A549 (cell line): ENCODE data around the gene TMEM92. TPM values are rescaled to one million over a fixed set of nuclear protein-coding genes. Genes with fewer than 3 reads are reported as not detected.

Experiments
- ATAC-seq, 2 experiments: fragments of 200-7000 bp in 1 of 2; fragments of >200 bp in 1 of 2; cut with Nextera tagmentation in 1 of 2; cut with Tn5 transposase in 1 of 2; 3 replicates each; pipeline versions ENCODE4 v1.8.0 to v1.9.1; 2018 to 2020; ENCODE audit warnings: mild to moderate bottlenecking in 1 of 2, moderate library complexity in 1 of 2
- CTCF ChIA-PET: fragments of 300-600 bp; sonication (Branson Sonifier 250); formaldehyde crosslinking; extraction: SDS; loops from one replicate; lab custom pipeline; 2021; ENCODE audit warnings: antibody characterized with exemption, inconsistent platforms; lab: Yijun Ruan, JAX
- POLR2A ChIA-PET: fragments of 350-600 bp; formaldehyde crosslinking; extraction: SDS; loops from one replicate; lab custom pipeline; 2021; ENCODE audit warnings: antibody characterized with exemption, inconsistent platforms; lab: Yijun Ruan, JAX
- DNase-seq, 2 experiments: peaks; one replicate each; pipeline versions ENCODE4 v3.0.0 to v3.0.0-alpha.2; 2011 to 2016; ENCODE audit warnings: low read depth in 1 of 2, low spot score in 1 of 2
- FAIRE-seq: peaks from 2 replicates; lab custom pipeline; 2011; peaks lifted over from hg19 to GRCh38; lab: Jason Lieb, UNC
- H3K27ac ChIP-seq, 2 experiments: fragments of >200 bp; sonication (Bioruptor Twin); formaldehyde crosslinking; 3 replicates each; pipeline ENCODE4 v1.5.1; 2016 to 2017
- H3K4me1 ChIP-seq: fragments of >200 bp; sonication (Bioruptor Twin); formaldehyde crosslinking; 3 replicates; pipeline ENCODE4 v1.6.1; 2016
- H3K4me2 ChIP-seq: fragments of >200 bp; sonication (Bioruptor Twin); formaldehyde crosslinking; 3 replicates; pipeline ENCODE4 v1.6.1; 2016
- H3K4me3 ChIP-seq: fragments of >200 bp; sonication (Bioruptor Twin); formaldehyde crosslinking; 3 replicates; pipeline ENCODE4 v1.5.1; 2016
- H3K9me3 ChIP-seq: fragments of >200 bp; sonication (Bioruptor Twin); formaldehyde crosslinking; 3 replicates; pipeline ENCODE4 v1.6.1; 2016
- BHLHE40 ChIP-seq: IDR thresholded peaks from 2 replicates; pipeline ENCODE4 v1.6.1; 2012; ENCODE audit warnings: low read depth, low read length, inconsistent platforms
- CBX8 ChIP-seq: fragments of 200-600 bp; sonication (generic); IDR thresholded peaks from 2 replicates; pipeline ENCODE4 v1.6.1; 2016
- CHD2 ChIP-seq: fragments of 150-350 bp; IDR thresholded peaks from 2 replicates; pipeline ENCODE4 v1.6.1; 2014; ENCODE audit warnings: low read length; ENCODE audit not compliant: partially characterized antibody
- CTCF ChIP-seq: fragments of >200 bp; sonication (Bioruptor Twin); formaldehyde crosslinking; IDR thresholded peaks from 3 replicates; pipeline ENCODE4 v1.5.1; 2016
- EHF ChIP-seq: fragments of 250-450 bp; sonication (Bioruptor Pico); IDR thresholded peaks from 2 replicates; pipeline ENCODE4 v1.5.0; 2020; ENCODE audit warnings: mild to moderate bottlenecking
- ELK1 ChIP-seq: fragments of 150-350 bp; IDR thresholded peaks from 2 replicates; pipeline ENCODE4 v1.6.1; 2014; ENCODE audit warnings: low read depth, mild to moderate bottlenecking, low read length
- EP300 ChIP-seq, 2 experiments: fragments of >200 bp; sonication (Bioruptor Twin); formaldehyde crosslinking; IDR thresholded peaks; 2 replicates in 1 of 2; 3 replicates in 1 of 2; pipeline ENCODE4 v1.6.1; 2016 to 2017
- ESRRA ChIP-seq: fragments of 150-350 bp; IDR thresholded peaks from 2 replicates; pipeline ENCODE4 v1.6.1; 2014; ENCODE audit warnings: mild to moderate bottlenecking, low read length, borderline replicate concordance
- FOSL2 ChIP-seq, 2 experiments: fragments of 450-650 bp in 1 of 2; fragments of >200 bp in 1 of 2; sonication (Bioruptor Twin) in 1 of 2; formaldehyde crosslinking; IDR thresholded peaks; 2 replicates each; pipeline versions ENCODE4 v1.5.0 to v1.6.1; 2016 to 2020; ENCODE audit warnings: mild to moderate bottlenecking in 1 of 2, moderate library complexity in 1 of 2
- HES2 ChIP-seq: fragments of >200 bp; sonication (Bioruptor Twin); formaldehyde crosslinking; IDR thresholded peaks from 2 replicates; pipeline ENCODE4 v1.6.1; 2016
- HMGXB4 ChIP-seq: fragments of 250-450 bp; sonication (Bioruptor Pico); IDR thresholded peaks from 2 replicates; pipeline ENCODE4 v1.5.0; 2021; ENCODE audit warnings: mild to moderate bottlenecking, moderate library complexity, borderline replicate concordance
- HOXB13 ChIP-seq: fragments of 250-450 bp; sonication (Bioruptor Pico); IDR thresholded peaks from 2 replicates; pipeline ENCODE4 v1.5.0; 2020; ENCODE audit warnings: low read depth, mild to moderate bottlenecking, moderate library complexity
- HOXB5 ChIP-seq: fragments of 250-450 bp; sonication (Bioruptor Pico); IDR thresholded peaks from 2 replicates; pipeline ENCODE4 v1.5.0; 2020; ENCODE audit warnings: mild to moderate bottlenecking, moderate library complexity
- KDM1A ChIP-seq: fragments of 200-600 bp; sonication (generic); IDR thresholded peaks from 2 replicates; pipeline ENCODE4 v1.6.1; 2016; ENCODE audit warnings: low read depth, mild to moderate bottlenecking
- KDM5A ChIP-seq: fragments of 200-600 bp; sonication (generic); IDR thresholded peaks from 2 replicates; pipeline ENCODE4 v1.6.1; 2016; ENCODE audit warnings: antibody characterized with exemption, mild to moderate bottlenecking
- MAFK ChIP-seq: fragments of 450-650 bp; IDR thresholded peaks from 2 replicates; pipeline ENCODE4 v1.6.1; 2014; ENCODE audit not compliant: partially characterized antibody
- NR3C1 ChIP-seq: fragments of >200 bp; sonication (Bioruptor Twin); formaldehyde crosslinking; IDR thresholded peaks from 3 replicates; pipeline ENCODE4 v1.6.1; 2017
- POLR2A ChIP-seq: IDR thresholded peaks from 2 replicates; pipeline ENCODE4 v1.6.1; 2012; ENCODE audit warnings: mild to moderate bottlenecking, low read length
- RAD21 ChIP-seq, 2 experiments: fragments of >200 bp in 1 of 2; sonication (Bioruptor Twin) in 1 of 2; formaldehyde crosslinking in 1 of 2; IDR thresholded peaks in 1 of 2; conservative IDR thresholded peaks in 1 of 2; 2 replicates in 1 of 2; 3 replicates in 1 of 2; pipeline ENCODE4 v1.6.1; 2012 to 2018; ENCODE audit warnings: inconsistent platforms in 1 of 2
- RARB ChIP-seq: fragments of 250-450 bp; sonication (Bioruptor Pico); IDR thresholded peaks from 2 replicates; pipeline ENCODE4 v1.8.0; 2021; ENCODE audit warnings: mild to moderate bottlenecking, moderate library complexity
- RNF2 ChIP-seq: fragments of 200-600 bp; sonication (generic); IDR thresholded peaks from 2 replicates; pipeline ENCODE4 v1.6.1; 2016; ENCODE audit warnings: low read depth, mild to moderate bottlenecking, antibody characterized with exemption, moderate library complexity, borderline replicate concordance
- SREBF2 ChIP-seq: fragments of 450-650 bp; IDR thresholded peaks from 2 replicates; pipeline ENCODE4 v1.6.1; 2014; ENCODE audit warnings: mild to moderate bottlenecking, moderate library complexity
- ZFP36 ChIP-seq: fragments of 450-650 bp; IDR thresholded peaks from 2 replicates; pipeline ENCODE4 v1.6.1; 2014; ENCODE audit warnings: borderline replicate concordance; ENCODE audit not compliant: partially characterized antibody
- ZSCAN20 ChIP-seq: fragments of 250-450 bp; sonication (Bioruptor Pico); IDR thresholded peaks from 2 replicates; pipeline ENCODE4 v1.8.0; 2022; ENCODE audit warnings: mild to moderate bottlenecking, moderate library complexity
- WGBS: methylation state at CpG from one replicate; pipeline ENCODE4 v1.1.6; 2017; ENCODE audit errors: missing lambda C conversion rate; 5-methylcytosine and 5-hydroxymethylcytosine counted together
- polyA plus RNA-seq, 4 experiments: library from polyadenylated mRNA; depleted of rRNA in 3 of 4; stranded (reverse); fragments of >200 nt; fragmentation: RNase III in 1 of 4; extraction: RNeasy Plus Mini Kit Qiagen cat#74134 plus additional on column Dnase treatment in 1 of 4; gene quantifications; 2 replicates in 3 of 4; 3 replicates in 1 of 4; pipeline ENCODE4 v1.2.3, GENCODE V29; 2011 to 2017
- TF ChIP-seq, protein P1 (sequence below): IDR thresholded peaks from 2 replicates; pipeline ENCODE4 v1.6.1; 2012; ENCODE audit warnings: low read depth, borderline replicate concordance
- TF ChIP-seq, protein P2 (sequence below): fragments of >200 bp; sonication (Bioruptor Twin); formaldehyde crosslinking; IDR thresholded peaks from 3 replicates; pipeline ENCODE4 v1.6.1; 2016

The TMEM92 gene
- polyA plus RNA-seq, 2 of the 4 experiments (the other 2 are of a cell fraction): 10.3 to 27.5 TPM

- ChIA-PET CTCF (interaction anchor here (0.9 to 4.6 kb wide), 6 partner anchors 11 to 128 kb away, joined by 3 to 15 read pairs (median 3); partner anchors contain the start of gene COL1A1), POLR2A (no interaction called here)
- DNase-seq: no peak
- H3K9me3 ChIP-seq: no peaks in the 10 kb centered on the region
- 89% methylated on average over 3 of the region's 3 CpGs for WGBS
- H3K27ac ChIP-seq: no peak overlapping the region
- H3K4me2 ChIP-seq: no peak overlapping the region
- H3K4me1 ChIP-seq: no peaks in the 10 kb centered on the region
- ATAC-seq: peak; percentile 21 to 23; a peak in 4 of 6 replicates
- H3K4me3 ChIP-seq: no peak overlapping the region
- TF ChIP-seq RARB (CRISPR knock-in tag): no peak
- no peak for TF ChIP-seq MAFK
- no peak for TF ChIP-seq KDM5A
- no peak for TF ChIP-seq CBX8
- no peak for TF ChIP-seq SREBF2
- TF ChIP-seq ZSCAN20 (CRISPR knock-in tag): no peak
- no peak for TF ChIP-seq HMGXB4
- no peak for TF ChIP-seq EP300 (IDR thresholded peaks at IDR 0.05)
- TF ChIP-seq CHD2: no peak
- TF ChIP-seq, protein P1, sequence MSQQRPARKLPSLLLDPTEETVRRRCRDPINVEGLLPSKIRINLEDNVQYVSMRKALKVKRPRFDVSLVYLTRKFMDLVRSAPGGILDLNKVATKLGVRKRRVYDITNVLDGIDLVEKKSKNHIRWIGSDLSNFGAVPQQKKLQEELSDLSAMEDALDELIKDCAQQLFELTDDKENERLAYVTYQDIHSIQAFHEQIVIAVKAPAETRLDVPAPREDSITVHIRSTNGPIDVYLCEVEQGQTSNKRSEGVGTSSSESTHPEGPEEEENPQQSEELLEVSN: no peak
- no peak for TF ChIP-seq ZFP36
- TF ChIP-seq RNF2: no peak
- no peak for TF ChIP-seq RAD21 (conservative IDR thresholded peaks at IDR 0.05 in 1 of 2, IDR thresholded peaks at IDR 0.05 in 1 of 2)
- FAIRE-seq: no peak
Measured at GRCh38 chr17:50329716-50330115, 55.5 kb downstream of the TMEM92 start.

- Histone ChIP-seq H3K4me1 (no peaks in the 10 kb centered on the region), H3K9me3 (no peaks in the 10 kb centered on the region), H3K27ac (no peak overlapping the region), H3K4me2 (no peak overlapping the region), H3K4me3 (no peak overlapping the region)
- DNase-seq: no peak
- TF ChIP-seq CTCF (no peak), BHLHE40 (no peak), MAFK (no peak), EHF (CRISPR knock-in tag) (no peak), KDM1A (no peak), FOSL2 (IDR thresholded peaks at IDR 0.05) (no peak), FOSL2 (CRISPR knock-in tag; IDR thresholded peaks at IDR 0.05) (no peak), HOXB5 (CRISPR knock-in tag) (no peak), POLR2A (no peak), ELK1 (no peak), EP300 (IDR thresholded peaks at IDR 0.05) (no peak), RAD21 (conservative IDR thresholded peaks at IDR 0.05 in 1 of 2, IDR thresholded peaks at IDR 0.05 in 1 of 2) (no peak), ESRRA (no peak), HES2 (no peak), NR3C1 (no peak), CHD2 (no peak), HOXB13 (CRISPR knock-in tag) (no peak)
- TF ChIP-seq, protein P2, sequence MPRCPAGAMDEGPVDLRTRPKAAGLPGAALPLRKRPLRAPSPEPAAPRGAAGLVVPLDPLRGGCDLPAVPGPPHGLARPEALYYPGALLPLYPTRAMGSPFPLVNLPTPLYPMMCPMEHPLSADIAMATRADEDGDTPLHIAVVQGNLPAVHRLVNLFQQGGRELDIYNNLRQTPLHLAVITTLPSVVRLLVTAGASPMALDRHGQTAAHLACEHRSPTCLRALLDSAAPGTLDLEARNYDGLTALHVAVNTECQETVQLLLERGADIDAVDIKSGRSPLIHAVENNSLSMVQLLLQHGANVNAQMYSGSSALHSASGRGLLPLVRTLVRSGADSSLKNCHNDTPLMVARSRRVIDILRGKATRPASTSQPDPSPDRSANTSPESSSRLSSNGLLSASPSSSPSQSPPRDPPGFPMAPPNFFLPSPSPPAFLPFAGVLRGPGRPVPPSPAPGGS: no peak
- no peak for ATAC-seq
- ChIA-PET POLR2A (interaction anchor here (1.0 kb wide), 1 partner anchor 16 kb away, joined by 3 read pairs; the partner anchor contains the start of gene XYLT2), CTCF (interaction anchor here (0.7 to 4.6 kb wide), 12 partner anchors 8 to 129 kb away, joined by 3 to 15 read pairs (median 3); partner anchors contain the start of gene COL1A1)
- WGBS: 79% methylated on average over 11 of the region's 11 CpGs
- no peak for FAIRE-seq
Measured at GRCh38 chr17:50330151-50330775, 56.0 kb downstream of the TMEM92 start.
